Ovary (tissue), 3 donors: ENCODE results near the gene UNC13B.

ENCODE experiments used
- CTCF ChIP-seq, 3 donors: fragments of 450-650 bp in 2 of 3; fragments of 200-600 bp in 1 of 3; IDR thresholded peaks; one replicate each; pipeline versions ENCODE4 v1.5.1 to v1.8.0; 2016 to 2022; ENCODE audit warnings: antibody characterized with exemption in 3 of 3, mild to moderate bottlenecking in 1 of 3
- POLR2A ChIP-seq: fragments of 450-650 bp; IDR thresholded peaks from one replicate; pipeline ENCODE4 v1.6.1; 2017; ENCODE audit warnings: antibody characterized with exemption, mild to moderate bottlenecking, moderate library complexity
- donor health status: DM: no; HTN: no; CAD: no.

DNA sequence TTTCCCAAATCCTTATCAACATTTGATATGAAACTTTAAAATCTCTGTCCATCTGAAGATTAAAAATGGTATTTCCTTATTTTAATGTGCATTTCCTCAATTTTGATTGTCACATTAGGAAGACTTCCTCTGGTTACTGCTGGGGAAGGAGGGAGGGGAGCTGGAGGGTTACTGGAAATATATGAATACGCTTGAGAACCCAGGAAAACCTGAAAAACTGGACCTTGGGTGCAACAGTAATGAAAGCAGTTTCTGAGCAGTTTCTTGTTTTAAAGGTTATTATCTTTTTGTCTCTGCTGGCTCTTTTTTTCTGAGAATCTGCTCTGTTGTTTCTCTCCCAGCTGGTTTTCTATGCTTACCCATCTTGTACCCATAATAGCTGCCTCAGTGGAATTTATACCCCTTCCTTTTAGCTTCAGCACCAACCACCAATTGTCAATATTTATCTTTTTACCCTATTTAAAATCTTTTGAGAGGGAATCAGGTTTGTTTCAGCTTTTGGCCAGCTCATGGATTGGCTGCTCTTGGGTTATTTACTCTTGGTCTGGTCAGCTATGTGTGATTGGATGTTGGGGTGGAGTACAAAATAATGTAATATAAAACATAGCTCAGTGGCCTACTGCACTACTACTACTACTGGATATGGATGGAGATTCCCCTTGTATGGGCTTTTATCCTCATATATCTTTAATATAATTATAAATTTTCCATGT, 67.4 kb downstream of the UNC13B start:
- TF ChIP-seq CTCF (IDR thresholded peaks at IDR 0.05), result no peak
- TF ChIP-seq POLR2A, result no peak
